Stimulated activated CD8-positive, alpha-beta memory T cell treated with anti-CD3 and anti-CD28 coated beads, Interleukin-15, amount 100 ng/mL, for 4 hours (primary cell): ENCODE data around the gene IGSF21.

Experiments
- DNase-seq, 2 donors: peaks; one replicate each; pipeline ENCODE4 v3.0.0-alpha.2; 2020; ENCODE audit warnings: low read depth in 2 of 2

The IGSF21 gene

GRCh38 chr1:18327650-18328049, 220.1 kb downstream of the IGSF21 start:
- no peak for DNase-seq

GRCh38 chr1:18328803-18329202, 221.2 kb downstream of the IGSF21 start:
- DNase-seq: no peak

- DNase-seq: no peak
Measured at GRCh38 chr1:18329469-18330253, 222.1 kb downstream of the IGSF21 start.

GRCh38 chr1:18332576-18332975, 225.0 kb downstream of the IGSF21 start:
- DNase-seq: no peak

- no peak for DNase-seq
Measured at GRCh38 chr1:18333220-18333619, 225.6 kb downstream of the IGSF21 start.

GRCh38 chr1:18336801-18337200, 229.2 kb downstream of the IGSF21 start:
- no peak for DNase-seq

GRCh38 chr1:18337757-18338156, 230.2 kb downstream of the IGSF21 start:
- DNase-seq: no peak

GRCh38 chr1:18339161-18339560, 231.6 kb downstream of the IGSF21 start:
- DNase-seq: no peak

- no peak for DNase-seq
Measured at GRCh38 chr1:18340158-18340764, 232.7 kb downstream of the IGSF21 start.

- DNase-seq: no peak
Measured at GRCh38 chr1:18340787-18341186, 233.2 kb downstream of the IGSF21 start.

GRCh38 chr1:18341291-18342069, 233.9 kb downstream of the IGSF21 start:
- DNase-seq: no peak

- DNase-seq: no peak
Measured at GRCh38 chr1:18342744-18343143, 235.1 kb downstream of the IGSF21 start.

- DNase-seq: no peak
Measured at GRCh38 chr1:18343581-18343980, 236.0 kb downstream of the IGSF21 start.

GRCh38 chr1:18344755-18345154, 237.2 kb downstream of the IGSF21 start:
- DNase-seq: no peak

GRCh38 chr1:18347559-18347958, 240.0 kb downstream of the IGSF21 start:
- DNase-seq: no peak

GRCh38 chr1:18348354-18348753, 240.8 kb downstream of the IGSF21 start:
- no peak for DNase-seq

GRCh38 chr1:18350747-18351146, 243.1 kb downstream of the IGSF21 start:
- no peak for DNase-seq

GRCh38 chr1:18351735-18352134, 244.1 kb downstream of the IGSF21 start:
- no peak for DNase-seq

GRCh38 chr1:18352636-18353265, 245.2 kb downstream of the IGSF21 start:
- no peak for DNase-seq

- DNase-seq: no peak
Measured at GRCh38 chr1:18353528-18353927, 245.9 kb downstream of the IGSF21 start.

- DNase-seq: no peak
Measured at GRCh38 chr1:18353992-18354391, 246.4 kb downstream of the IGSF21 start.

GRCh38 chr1:18354612-18355011, 247.0 kb downstream of the IGSF21 start:
- no peak for DNase-seq
